Endothelial cell of hepatic sinusoid (primary cell): Measurements from ENCODE around the gene DNAAF8.
"Not testable (repeated sequence)": the region's sequence is repeated elsewhere in the genome, so short reads cannot be mapped to it uniquely, and the experiment has no call there.

Experiments used
- in situ Hi-C: cut with HindIII; loops from 2 replicates; pipeline ENCODE4 v1.10.0; 2017; ENCODE audit warnings: low sequenced_read_pairs

DNAAF8 gene

GRCh38 chr16:4714996-4715395, 19.3 kb upstream of the DNAAF8 start:
- in situ Hi-C loops = no loop called here

DNA sequence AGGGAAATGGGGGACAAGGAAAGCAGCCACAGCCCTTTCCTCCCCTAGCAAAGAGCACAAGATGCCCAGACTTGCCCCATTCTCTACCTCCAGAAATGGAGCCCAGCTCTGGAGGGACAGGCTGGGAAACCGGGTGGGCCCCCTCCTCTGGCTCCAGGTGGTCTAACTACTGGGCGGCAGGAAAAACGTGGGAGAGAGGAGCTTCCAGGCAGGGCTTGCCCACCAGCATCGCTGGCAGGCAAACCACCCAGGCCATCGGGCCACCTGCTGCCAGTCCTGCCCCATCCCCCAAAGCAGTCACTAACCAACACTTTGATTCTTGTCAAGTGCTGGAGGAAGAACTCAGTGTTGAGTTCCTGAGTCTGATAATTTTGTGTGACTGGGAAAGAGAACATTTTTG, 15.9 kb upstream of the DNAAF8 start:
- in situ Hi-C loops = no loop called here

DNA sequence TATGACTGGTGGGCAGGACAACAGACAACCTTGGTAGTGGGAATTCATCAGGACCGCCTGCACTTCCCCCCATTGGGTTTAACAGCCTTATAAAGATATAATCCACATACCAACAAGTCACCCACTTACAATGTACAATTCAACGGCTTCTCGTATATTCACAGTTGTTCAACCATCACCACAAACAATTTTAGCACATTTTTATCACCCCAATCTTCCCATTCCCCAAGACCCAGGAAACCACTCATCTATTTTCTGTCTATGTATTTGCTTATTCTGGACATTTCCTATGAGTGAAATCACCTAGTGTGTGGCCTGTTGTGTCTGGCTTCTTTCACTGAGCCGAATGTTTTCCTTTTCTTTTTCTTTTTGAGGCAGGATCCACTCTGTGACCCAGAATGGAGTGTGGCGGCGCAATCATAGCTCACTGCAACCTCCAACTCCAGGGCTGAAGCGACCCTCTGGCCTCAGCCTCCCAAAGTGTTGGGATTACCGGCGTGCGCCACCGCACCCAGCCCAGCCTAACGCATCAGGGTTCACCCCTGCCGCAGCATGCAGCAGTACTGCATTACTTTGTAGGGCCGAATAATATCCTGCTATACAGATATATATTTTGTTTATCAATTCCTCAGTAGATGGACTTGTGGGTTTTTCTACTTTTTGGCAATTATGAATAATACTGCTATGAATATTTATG, 11.1 kb upstream of the DNAAF8 start:
- in situ Hi-C loops = no loop called here

DNA sequence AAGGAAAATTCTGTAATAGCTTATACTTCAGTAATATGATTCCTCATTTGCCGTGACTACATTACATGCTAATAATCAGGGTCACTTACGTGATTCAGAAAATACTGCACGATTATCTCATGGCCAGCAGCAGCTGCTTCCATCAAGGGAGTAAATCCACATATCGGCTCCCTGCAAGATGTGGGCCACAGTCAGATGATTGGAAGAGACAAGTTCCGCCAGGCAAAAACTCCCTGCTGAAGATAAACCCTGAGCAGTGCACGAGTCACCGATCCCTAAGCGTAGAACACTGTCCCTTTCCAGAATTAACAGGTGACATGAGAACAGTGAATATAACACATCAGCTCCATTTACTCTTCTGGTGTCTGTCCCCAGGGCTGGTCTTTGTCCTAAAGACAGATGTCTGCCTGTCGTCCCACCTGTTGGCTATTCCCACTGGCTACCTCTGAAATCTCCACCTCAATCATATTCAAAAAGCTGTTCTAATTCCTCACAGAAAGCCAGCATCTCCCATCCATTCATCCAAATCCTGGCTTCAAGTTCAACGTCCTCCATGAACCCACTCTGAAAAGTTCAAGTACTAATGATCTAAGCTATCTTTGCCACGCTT, 9.6 kb upstream of the DNAAF8 start:
- in situ Hi-C loops = no loop called here

GRCh38 chr16:4726616-4727015, 7.7 kb upstream of the DNAAF8 start:
- in situ Hi-C loops = no loop called here

- in situ Hi-C loops = no loop called here
Measured at GRCh38 chr16:4728676-4729075, 5.7 kb upstream of the DNAAF8 start.

DNA sequence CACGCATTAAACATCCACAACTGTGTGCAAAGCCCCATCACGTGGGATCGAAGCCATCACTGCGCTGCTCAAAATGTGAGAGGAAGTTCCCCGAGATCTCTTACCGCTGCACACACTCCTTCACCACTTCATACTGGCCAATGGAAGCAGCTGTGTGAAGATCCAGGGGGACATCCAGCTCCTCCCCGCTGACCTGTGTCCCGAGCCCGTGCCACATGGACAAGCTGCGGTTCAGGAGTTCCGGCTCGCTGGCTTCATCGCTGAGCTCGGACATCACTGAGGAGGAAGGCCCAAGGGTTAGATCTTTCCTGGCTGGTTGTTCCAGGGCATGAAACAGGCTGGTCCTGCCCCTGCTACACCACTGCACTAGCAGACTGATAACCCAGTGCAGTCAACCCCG, 4.5 kb upstream of the DNAAF8 start:
- in situ Hi-C loops = no loop called here

DNA sequence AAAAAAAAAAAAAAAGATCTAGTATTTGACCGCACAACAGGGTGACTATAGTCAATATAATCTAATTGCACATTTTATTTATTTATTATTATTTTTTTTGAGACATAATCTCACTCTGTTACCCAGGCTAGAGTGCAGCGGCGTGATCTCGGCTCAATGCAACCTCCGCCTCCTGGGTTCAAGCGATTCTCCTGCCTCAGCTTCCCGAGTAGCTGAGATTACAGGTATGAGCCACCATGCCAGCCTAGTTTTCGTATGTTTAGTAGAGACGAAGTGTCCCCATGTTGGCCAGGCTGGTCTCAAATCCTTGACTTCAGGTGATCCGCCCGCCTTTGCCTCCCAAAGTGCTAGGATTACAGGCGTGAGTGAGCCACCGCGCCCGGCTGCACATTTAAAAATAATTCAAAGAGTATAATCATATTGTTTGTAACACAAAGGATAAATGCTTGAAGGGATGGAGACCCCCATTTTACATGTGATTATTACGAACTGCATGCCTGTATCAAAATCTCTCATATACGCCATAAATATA, 1.1 kb upstream of the DNAAF8 start:
- in situ Hi-C loops = no loop called here

- in situ Hi-C loops = no loop called here
Measured at GRCh38 chr16:4733747-4734062, 632 bp upstream of the DNAAF8 start.

- in situ Hi-C loops = no loop called here
Measured at GRCh38 chr16:4734730-4735535, 596 bp downstream of the DNAAF8 start.

- in situ Hi-C loops = no loop called here
Measured at GRCh38 chr16:4736546-4736945, 2.2 kb downstream of the DNAAF8 start.

GRCh38 chr16:4737545-4737944, 3.2 kb downstream of the DNAAF8 start:
- in situ Hi-C loops = no loop called here

GRCh38 chr16:4738370-4738769, 4.0 kb downstream of the DNAAF8 start:
- in situ Hi-C loops = not testable (repeated sequence)

DNA sequence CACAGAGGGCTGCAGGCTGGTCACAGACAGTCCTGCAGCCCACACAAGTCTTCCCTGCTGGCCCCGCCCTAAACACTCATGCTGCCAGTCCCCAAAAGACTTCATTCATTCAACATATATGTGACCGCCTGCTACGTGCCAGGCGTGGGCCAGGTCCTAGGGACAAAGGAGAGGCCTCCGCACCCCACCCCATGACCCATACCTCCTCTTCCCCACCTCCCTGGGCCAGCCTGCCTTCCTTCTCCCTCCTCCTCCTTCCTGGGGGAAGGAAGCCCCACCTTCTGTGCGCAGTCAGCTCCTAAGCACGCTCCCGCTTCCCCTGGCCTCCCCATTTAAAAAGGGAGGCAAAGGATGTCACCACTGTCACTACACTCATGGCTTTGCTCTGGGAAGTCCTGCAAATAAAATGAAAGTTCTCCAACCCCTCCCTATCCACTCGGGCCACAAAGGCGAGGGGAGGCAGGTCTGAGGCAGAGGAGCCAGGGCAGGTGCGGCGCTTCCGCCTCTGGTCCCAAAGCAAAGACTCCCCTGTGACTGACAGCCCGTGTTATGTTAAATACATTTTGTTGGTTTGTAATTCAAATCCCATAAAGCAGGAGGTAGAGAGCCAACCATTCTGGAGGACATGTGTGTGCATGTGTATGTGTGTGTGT, 9.0 kb downstream of the DNAAF8 start:
- in situ Hi-C loops = no loop called here

- in situ Hi-C loops = no loop called here
Measured at GRCh38 chr16:4744555-4745273, 10.4 kb downstream of the DNAAF8 start.

DNA sequence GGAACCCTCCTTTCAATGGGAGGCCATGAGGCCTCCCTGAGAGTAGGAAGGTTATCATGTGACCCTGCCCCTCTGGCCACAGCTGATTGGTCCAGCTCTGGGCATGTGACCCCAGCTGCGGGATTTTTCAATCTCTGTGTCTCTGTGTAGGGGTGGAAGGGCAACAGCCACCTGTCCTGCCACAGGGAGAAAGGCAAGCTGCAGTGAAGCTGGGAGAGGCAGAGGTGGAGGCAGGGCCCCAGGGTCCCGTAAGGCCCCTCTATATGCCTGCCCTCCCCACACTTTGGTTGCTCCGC, 10.9 kb downstream of the DNAAF8 start:
- in situ Hi-C loops = no loop called here

GRCh38 chr16:4746215-4746614, 11.9 kb downstream of the DNAAF8 start:
- in situ Hi-C loops = no loop called here

GRCh38 chr16:4746991-4747574, 12.7 kb downstream of the DNAAF8 start:
- in situ Hi-C loops = no loop called here

DNA sequence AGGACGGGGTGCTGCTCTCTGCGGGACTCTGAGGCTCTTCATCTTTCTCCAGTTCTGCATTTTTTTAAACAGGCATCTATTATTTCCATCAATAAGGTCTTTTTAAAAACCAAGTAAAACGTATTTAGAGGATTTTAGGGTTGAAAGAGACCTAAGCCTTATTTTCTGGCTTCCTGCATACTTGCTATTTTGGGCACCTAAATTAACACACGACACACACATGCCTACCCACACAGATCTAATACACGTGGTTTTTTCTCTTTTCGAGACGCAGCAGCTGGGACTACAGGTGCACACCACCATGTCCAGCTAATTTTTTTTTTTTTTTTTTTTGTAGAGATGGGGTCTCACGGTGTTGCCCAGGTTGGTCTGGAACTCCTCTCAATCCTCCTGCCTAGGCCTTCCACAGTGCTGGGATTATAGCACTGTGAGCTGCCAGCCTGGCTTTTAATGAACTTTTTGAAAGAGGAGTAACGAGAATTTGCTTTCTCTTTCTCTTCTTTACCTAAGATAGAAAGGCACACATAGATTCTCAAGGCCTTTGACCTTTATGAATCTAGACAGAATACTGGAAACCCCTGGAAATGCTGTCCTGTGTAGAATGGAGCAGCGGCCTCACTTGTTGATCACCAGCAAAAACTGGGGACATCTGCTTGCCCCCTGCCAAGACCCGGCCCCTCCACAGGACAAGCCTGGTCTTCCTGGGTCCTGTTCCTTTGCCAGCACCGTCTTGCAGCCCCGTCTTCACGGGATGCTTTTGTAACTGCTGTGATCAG, 13.8 kb downstream of the DNAAF8 start:
- in situ Hi-C loops = no loop called here
